Motor neuron (in vitro differentiated cells): ENCODE data around the gene CMKLR1. TPM values are rescaled to one million over a fixed set of nuclear protein-coding genes. Genes with fewer than 3 reads are reported as not detected.

Experiments
- ATAC-seq, 8 experiments: fragments of 200-7000 bp; cut with Tn5 transposase; replicated peaks in 6 of 8; 2 replicates each; pipeline ENCODE4 v1.8.0; 2021; ENCODE audit warnings: mild to moderate bottlenecking in 8 of 8, moderate library complexity in 8 of 8
- H3K27ac ChIP-seq, 2 donors: fragments of 250-450 bp; sonication (Bioruptor Pico); 2 replicates each; pipeline ENCODE4 v1.9.0; 2021; ENCODE audit warnings: antibody characterized with exemption in 2 of 2, mild to moderate bottlenecking in 2 of 2, moderate library complexity in 1 of 2
- H3K4me1 ChIP-seq, 2 donors: fragments of 250-450 bp; sonication (Bioruptor Pico); replicated peaks in 1 of 2; 2 replicates each; pipeline ENCODE4 v1.6.1; 2021; ENCODE audit warnings: antibody characterized with exemption in 2 of 2, mild to moderate bottlenecking in 2 of 2, moderate library complexity in 1 of 2
- H3K4me3 ChIP-seq, 5 donors: fragments of 250-450 bp; sonication (Bioruptor Pico); 2 replicates each; pipeline ENCODE4 v1.9.0; 2021; ENCODE audit warnings: antibody characterized with exemption in 5 of 5, mild to moderate bottlenecking in 5 of 5, moderate library complexity in 4 of 5
- WGBS, 10 experiments: fragments of 450-650 bp; shearing (Covaris generic); methylation state at CpG; one replicate each; pipeline ENCODE4 v1.0.0; 2022; 5-methylcytosine and 5-hydroxymethylcytosine counted together
- in situ Hi-C, 9 experiments: fragments of 400-800 bp; cut with MboI; loops; one replicate each; pipeline ENCODE4 v1.15.0; 2021; ENCODE audit warnings: low sequenced_read_pairs in 9 of 9, low pct_unique_long_range_greater_than_20kb in 2 of 9; ENCODE audit not compliant: unreplicated experiment in 9 of 9
- total RNA-seq, 8 experiments: library from RNA; unstranded; fragments of 300-600 nt; gene quantifications; 2 replicates each; pipeline versions ENCODE4 v1.2.3 to v1.2.4, GENCODE V29; 2022

CMKLR1 gene
- total RNA-seq, result 10 to 100 TPM in 1 of 8 experiments, 1 to 10 TPM in 1, under 1 TPM in 5, not detected in 1; 0.09 to 12.6 (median 0.38) TPM

- H3K27ac ChIP-seq, result peak within 1 kb of the TSS in 1 of 2 donors; percentile 18
- H3K4me1 ChIP-seq, result peaks cover 0 to 8% of the 10 kb centered on the region in 2 donors
- in situ Hi-C loops, result no loop called here
- no peak within 1 kb of the TSS for H3K4me3 ChIP-seq
- ATAC-seq, result peak; percentile 63 to 90 (median 72)
- WGBS, 10 experiments, result 0 to 60% (median 17%) methylated on average over 1 to 2 of the region's 24 CpGs; no CpG with 5 or more reads in 5 of the 10 experiments
Observed at GRCh38 chr12:108338915-108339657, at the start of gene CMKLR1. CMKLR1 (minus strand) TSS chr12:108339311; CDS start chr12:108293591, 45,720 bp downstream.

GRCh38 chr12:108387771-108388170 lies 48.7 kb upstream of the CMKLR1 start:
- ATAC-seq, result no peak
- Histone ChIP-seq H3K4me1 (peaks cover 0 to 4% of the 10 kb centered on the region in 2 donors), H3K27ac (no peak overlapping the region), H3K4me3 (no peak overlapping the region)
- in situ Hi-C loops, result no loop called here
- 0 to 71% (median 20%) methylated on average over 1 of the region's 1 CpG; no CpG with 5 or more reads in 5 of the 10 experiments for WGBS, 10 experiments

GRCh38 chr12:108386709-108387360 lies 47.7 kb upstream of the CMKLR1 start:
- WGBS, 10 experiments, result 0 to 55% (median 13%) methylated on average over 1 to 6 of the region's 8 CpGs; no CpG with 5 or more reads in 3 of the 10 experiments
- no peak overlapping the region for H3K4me3 ChIP-seq
- in situ Hi-C loops, result no loop called here
- peak overlapping the region; percentile 44 to 68 for H3K27ac ChIP-seq
- peak; percentile 36 to 94 (median 90) for ATAC-seq
- H3K4me1 ChIP-seq, result peaks cover 0 to 6% of the 10 kb centered on the region in 2 donors

GRCh38 chr12:108382437-108382801 lies 43.3 kb upstream of the CMKLR1 start:
- no peak for ATAC-seq
- 0 to 83% (median 40%) methylated on average over 1 of the region's 1 CpG; no CpG with 5 or more reads in 6 of the 10 experiments for WGBS, 10 experiments
- no peak overlapping the region for H3K27ac ChIP-seq
- peaks cover 0 to 7% of the 10 kb centered on the region in 2 donors for H3K4me1 ChIP-seq
- in situ Hi-C loops, result no loop called here
- H3K4me3 ChIP-seq, result no peak overlapping the region

- WGBS, 10 experiments, result 0 to 90% (median 48%) methylated on average over 1 to 7 of the region's 8 CpGs; no CpG with 5 or more reads in 2 of the 10 experiments
- no peak overlapping the region for H3K4me3 ChIP-seq
- peak overlapping the region in 1 of 2 donors; percentile 25 for H3K27ac ChIP-seq
- peaks cover 0 to 3% of the 10 kb centered on the region in 2 donors for H3K4me1 ChIP-seq
- in situ Hi-C loops, result no loop called here
- ATAC-seq, result peak in 2 of 8 experiments; percentile 26 to 36
Observed at GRCh38 chr12:108381787-108382436, 42.8 kb upstream of the CMKLR1 start.

- peaks cover 0 to 3% of the 10 kb centered on the region in 2 donors for H3K4me1 ChIP-seq
- no peak for ATAC-seq
- H3K4me3 ChIP-seq, result no peak overlapping the region
- in situ Hi-C loops, result no loop called here
- H3K27ac ChIP-seq, result no peak overlapping the region
Observed at GRCh38 chr12:108380382-108380781, 41.3 kb upstream of the CMKLR1 start.

GRCh38 chr12:108379823-108380222 lies 40.7 kb upstream of the CMKLR1 start:
- H3K27ac ChIP-seq, result no peak overlapping the region
- in situ Hi-C loops, result no loop called here
- 0 to 83% (median 77%) methylated on average over 1 to 4 of the region's 4 CpGs; no CpG with 5 or more reads in 2 of the 10 experiments for WGBS, 10 experiments
- H3K4me3 ChIP-seq, result no peak overlapping the region
- peak in 7 of 8 experiments; percentile 23 to 95 (median 92) for ATAC-seq
- H3K4me1 ChIP-seq, result peaks cover 0 to 3% of the 10 kb centered on the region in 2 donors

- H3K27ac ChIP-seq, result no peak overlapping the region
- in situ Hi-C loops, result no loop called here
- no peak overlapping the region for H3K4me3 ChIP-seq
- peak in 2 of 8 experiments; percentile 45 to 53 for ATAC-seq
- 20 to 95% (median 60%) methylated on average over 1 to 3 of the region's 3 CpGs; no CpG with 5 or more reads in 3 of the 10 experiments for WGBS, 10 experiments
- H3K4me1 ChIP-seq, result peaks cover 0 to 3% of the 10 kb centered on the region in 2 donors
Observed at GRCh38 chr12:108378926-108379325, 39.8 kb upstream of the CMKLR1 start.

GRCh38 chr12:108377260-108377659 lies 38.1 kb upstream of the CMKLR1 start:
- no peak overlapping the region for H3K27ac ChIP-seq
- 0 to 56% (median 18%) methylated on average over 1 of the region's 1 CpG; no CpG with 5 or more reads in 1 of the 10 experiments for WGBS, 10 experiments
- no peak overlapping the region for H3K4me3 ChIP-seq
- peaks cover 0 to 3% of the 10 kb centered on the region in 2 donors for H3K4me1 ChIP-seq
- ATAC-seq, result no peak
- in situ Hi-C loops, result no loop called here

GRCh38 chr12:108375986-108376663 lies 37.0 kb upstream of the CMKLR1 start:
- WGBS, 10 experiments, result 25 to 83% (median 67%) methylated on average over 1 to 4 of the region's 4 CpGs
- no peak overlapping the region for H3K27ac ChIP-seq

GRCh38 chr12:108374596-108375320 lies 35.6 kb upstream of the CMKLR1 start:
- no peak for ATAC-seq
- Histone ChIP-seq H3K27ac (no peak overlapping the region), H3K4me3 (no peak overlapping the region), H3K4me1 (peaks cover 0 to 4% of the 10 kb centered on the region in 2 donors)
- WGBS, 10 experiments, result 42 to 89% (median 63%) methylated on average over 1 to 2 of the region's 2 CpGs; no CpG with 5 or more reads in 6 of the 10 experiments
- in situ Hi-C loops, result no loop called here

More at GRCh38 chr12:108375986-108376663, 37.0 kb upstream of the CMKLR1 start:
- ATAC-seq, result no peak
- no peaks in the 10 kb centered on the region for H3K4me1 ChIP-seq
- in situ Hi-C loops, result no loop called here
- no peak overlapping the region for H3K4me3 ChIP-seq

GRCh38 chr12:108373111-108373510 lies 34.0 kb upstream of the CMKLR1 start:
- Histone ChIP-seq H3K4me1 (peaks cover 0 to 9% of the 10 kb centered on the region in 2 donors), H3K4me3 (no peak overlapping the region), H3K27ac (no peak overlapping the region)
- ATAC-seq, result no peak
- in situ Hi-C loops, result no loop called here
- WGBS, 10 experiments, result 20 to 60% methylated on average over 1 of the region's 1 CpG; no CpG with 5 or more reads in 8 of the 10 experiments
